HL-60/S4 (cell line): Measurements from ENCODE around the gene STK17A.

Source experiments
- in situ Hi-C: fragments of 300-500 bp; cut with MboI; formaldehyde crosslinking; loops from 2 replicates; pipeline ENCODE4 v1.14.3; 2022; ENCODE audit warnings: low sequenced_read_pairs

The STK17A gene

GRCh38 chr7:43562383-43562782 is 20.5 kb upstream of the STK17A start:
- in situ Hi-C loops = loop anchor here (25.0 kb wide), 1 partner anchor 275 kb away; no protein-coding TSS in a partner anchor

GRCh38 chr7:43565786-43566185 is 17.1 kb upstream of the STK17A start:
- in situ Hi-C loops = loop anchor here (25.0 kb wide), 1 partner anchor 272 kb away; no protein-coding TSS in a partner anchor

GRCh38 chr7:43568529-43568928 is 14.4 kb upstream of the STK17A start:
- in situ Hi-C loops = loop anchor here (25.0 kb wide), 1 partner anchor 269 kb away; no protein-coding TSS in a partner anchor

- in situ Hi-C loops = loop anchor here (25.0 kb wide), 1 partner anchor 268 kb away; no protein-coding TSS in a partner anchor
Observed at GRCh38 chr7:43569424-43569823, 13.5 kb upstream of the STK17A start.

- in situ Hi-C loops = loop anchor here (10.0 to 25.0 kb wide), 2 partner anchors 144 to 266 kb away; no protein-coding TSS in a partner anchor
Observed at GRCh38 chr7:43570688-43571365, 12.1 kb upstream of the STK17A start.

GRCh38 chr7:43572516-43573049 is 10.3 kb upstream of the STK17A start:
- in situ Hi-C loops = loop anchor here (10.0 to 25.0 kb wide), 2 partner anchors 142 to 265 kb away; no protein-coding TSS in a partner anchor

GRCh38 chr7:43573832-43574231 is 9.1 kb upstream of the STK17A start:
- in situ Hi-C loops = loop anchor here (10.0 to 25.0 kb wide), 2 partner anchors 141 to 263 kb away; no protein-coding TSS in a partner anchor

GRCh38 chr7:43575506-43575905 is 7.4 kb upstream of the STK17A start:
- in situ Hi-C loops = loop anchor here (10.0 kb wide), 1 partner anchor 139 kb away; no protein-coding TSS in a partner anchor

GRCh38 chr7:43576241-43576640 is 6.7 kb upstream of the STK17A start:
- in situ Hi-C loops = loop anchor here (10.0 kb wide), 1 partner anchor 139 kb away; no protein-coding TSS in a partner anchor

GRCh38 chr7:43577485-43577951 is 5.4 kb upstream of the STK17A start:
- in situ Hi-C loops = loop anchor here (10.0 kb wide), 1 partner anchor 137 kb away; no protein-coding TSS in a partner anchor

GRCh38 chr7:43583424-43584194 is 701 bp downstream of the STK17A start:
- in situ Hi-C loops = loop anchor here (10.0 kb wide), 1 partner anchor 111 kb away; no protein-coding TSS in a partner anchor

GRCh38 chr7:43584195-43584586 is 1.3 kb downstream of the STK17A start:
- in situ Hi-C loops = loop anchor here (10.0 kb wide), 1 partner anchor 111 kb away; no protein-coding TSS in a partner anchor

- in situ Hi-C loops = loop anchor here (10.0 kb wide), 1 partner anchor 110 kb away; no protein-coding TSS in a partner anchor
Observed at GRCh38 chr7:43584733-43585132, 1.8 kb downstream of the STK17A start.

- in situ Hi-C loops = loop anchor here (10.0 kb wide), 1 partner anchor 109 kb away; no protein-coding TSS in a partner anchor
Observed at GRCh38 chr7:43585562-43585961, 2.7 kb downstream of the STK17A start.

- in situ Hi-C loops = loop anchor here (10.0 kb wide), 1 partner anchor 108 kb away; no protein-coding TSS in a partner anchor
Observed at GRCh38 chr7:43586251-43586900, 3.5 kb downstream of the STK17A start.

GRCh38 chr7:43588477-43589132 is 5.7 kb downstream of the STK17A start:
- in situ Hi-C loops = loop anchor here (10.0 kb wide), 1 partner anchor 106 kb away; no protein-coding TSS in a partner anchor

- in situ Hi-C loops = loop anchor here (10.0 kb wide), 1 partner anchor 106 kb away; no protein-coding TSS in a partner anchor
Observed at GRCh38 chr7:43589133-43589478, 6.2 kb downstream of the STK17A start.

GRCh38 chr7:43589728-43590127 is 6.8 kb downstream of the STK17A start:
- in situ Hi-C loops = loop anchor here (10.0 kb wide), 1 partner anchor 105 kb away; no protein-coding TSS in a partner anchor

GRCh38 chr7:43590862-43591557 is 8.1 kb downstream of the STK17A start:
- in situ Hi-C loops = no loop called here
